AG10803 (cell line): Measurements from ENCODE around the gene S100A13.
"Not testable (repeated sequence)": the region's sequence is repeated elsewhere in the genome, so short reads cannot be mapped to it uniquely, and the experiment has no call there.

Experiments
- DNase-seq: peaks from one replicate; pipeline ENCODE4 v3.0.0; 2010; ENCODE audit warnings: low read depth
- H3K4me3 ChIP-seq: 2 replicates; pipeline ENCODE4 v1.5.1; 2011; ENCODE audit warnings: mild to moderate bottlenecking, low read length, control low read depth
- CTCF ChIP-seq: conservative IDR thresholded peaks from 2 replicates; pipeline ENCODE4 v1.5.1; 2011; ENCODE audit warnings: mild to moderate bottlenecking, low read length, control low read depth, inconsistent platforms

S100A13 gene

GRCh38 chr1:153602749-153603148, 24.6 kb downstream of the S100A13 start:
- no peak for DNase-seq
- TF ChIP-seq CTCF = no peak
- no peak overlapping the region for H3K4me3 ChIP-seq

DNA sequence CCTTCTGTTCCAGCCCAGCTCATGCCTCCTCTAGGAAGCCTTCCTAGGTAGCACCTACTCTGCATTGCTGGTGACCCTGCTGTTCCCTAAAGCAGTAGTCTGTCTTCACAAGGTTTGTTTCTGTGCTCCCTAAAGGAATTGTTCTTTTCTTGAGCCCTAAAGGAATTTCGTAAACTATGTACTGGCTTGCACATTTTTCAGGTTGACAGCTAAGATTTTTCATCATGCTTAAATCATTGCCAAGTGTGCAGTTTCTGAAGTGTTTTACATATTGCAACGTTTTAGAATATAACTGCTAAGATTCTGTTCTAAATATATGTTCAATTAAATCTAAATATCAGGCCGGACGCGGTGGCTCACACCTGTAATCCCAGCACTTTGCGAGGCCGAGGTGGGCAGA, 27.5 kb downstream of the S100A13 start:
- no peak for DNase-seq
- H3K4me3 ChIP-seq = no peak overlapping the region
- TF ChIP-seq CTCF = no peak

- H3K4me3 ChIP-seq = no peak overlapping the region
- no peak for TF ChIP-seq CTCF
- DNase-seq = peak; percentile 73
Observed at GRCh38 chr1:153598309-153599172, 28.8 kb downstream of the S100A13 start.

DNA sequence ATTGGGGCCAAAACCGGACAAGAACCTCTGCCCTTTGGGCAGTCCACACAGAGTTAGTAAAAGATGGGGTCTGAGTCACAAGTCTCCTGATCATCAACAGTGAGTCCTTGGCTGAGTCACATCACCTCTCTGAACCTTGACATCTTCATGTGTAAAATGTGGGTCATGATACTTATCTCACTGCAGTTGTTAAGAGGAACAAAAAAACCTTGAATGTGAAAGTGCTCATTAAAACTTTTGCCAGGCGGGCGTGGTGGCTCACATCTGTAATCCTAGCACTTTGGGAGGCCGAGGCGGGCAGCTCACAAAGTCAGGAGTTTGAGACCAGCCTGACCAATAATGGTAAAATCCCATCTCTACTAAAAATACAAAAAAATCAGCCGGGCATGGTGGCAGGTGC, 30.1 kb downstream of the S100A13 start:
- no peak overlapping the region for H3K4me3 ChIP-seq
- DNase-seq = no peak
- TF ChIP-seq CTCF = no peak

- no peak overlapping the region for H3K4me3 ChIP-seq
- DNase-seq = no peak
- no peak for TF ChIP-seq CTCF
Observed at GRCh38 chr1:153592748-153593147, 34.6 kb downstream of the S100A13 start.

- DNase-seq = no peak
- no peak for TF ChIP-seq CTCF
- no peak overlapping the region for H3K4me3 ChIP-seq
Observed at GRCh38 chr1:153588482-153588881, 38.8 kb downstream of the S100A13 start.

DNA sequence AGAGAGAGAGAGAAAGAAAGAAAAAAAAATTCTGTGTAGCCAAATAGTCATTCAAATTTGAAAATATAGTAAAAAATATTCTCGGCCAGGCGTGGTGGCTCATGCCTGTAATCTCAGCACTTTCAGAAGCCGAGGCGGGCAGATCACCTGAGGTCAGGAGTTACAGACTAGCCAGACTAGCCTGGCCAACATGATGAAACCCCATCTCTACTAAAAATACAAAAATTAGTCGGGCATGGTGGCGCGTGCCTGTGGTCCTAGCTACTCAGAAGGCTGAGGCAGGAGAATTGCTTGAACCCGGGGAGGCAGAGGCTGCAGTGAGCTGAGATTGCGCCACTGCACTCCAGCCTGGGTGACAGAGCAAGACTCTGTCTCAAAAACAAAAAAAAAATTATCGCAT, 39.3 kb downstream of the S100A13 start:
- not testable (repeated sequence) for H3K4me3 ChIP-seq, DNase-seq
